PC-3 (cell line): ENCODE results near the gene CAMK2A. TPM values are rescaled to one million over a fixed set of nuclear protein-coding genes. Genes with fewer than 3 reads are reported as not detected.

ENCODE experiments used
- ATAC-seq: fragments of 200-7000 bp; cut with Tn5 transposase; 2 replicates; pipeline ENCODE4 v1.9.1; 2020; ENCODE audit warnings: mild to moderate bottlenecking, moderate library complexity
- BruUV-seq: library from RNA; stranded (reverse); fragments of 400-500 nt; replicated peaks from 2 replicates; lab custom pipeline; 2021; lab: Mats Ljungman, UMichigan
- CTCF ChIA-PET: fragments of 300-600 bp; sonication (Branson Sonifier 250); formaldehyde crosslinking; loops from one replicate; lab custom pipeline; 2022; ENCODE audit warnings: antibody characterized with exemption; lab: Charles Lee
- POLR2A ChIA-PET: fragments of 300-600 bp; sonication (Branson Sonifier 250); formaldehyde crosslinking; loops from one replicate; lab custom pipeline; 2022; ENCODE audit warnings: antibody characterized with exemption; ENCODE audit not compliant: unreplicated experiment; lab: Charles Lee
- DNase-seq: peaks from one replicate; pipeline ENCODE4 v3.0.0-alpha.2; 2015
- H2AFZ ChIP-seq: fragments of 300-600 bp; sonication (generic); 2 replicates; pipeline ENCODE4 v1.6.0; 2016; ENCODE audit warnings: antibody characterized with exemption, low read length
- H3F3A ChIP-seq: fragments of 300-600 bp; sonication (generic); one replicate; pipeline ENCODE4 v1.6.0; 2017; ENCODE audit warnings: antibody characterized with exemption, low read length, control low read depth, mild to moderate bottlenecking; ENCODE audit not compliant: unreplicated experiment
- H3K27ac ChIP-seq: fragments of 300-600 bp; sonication (generic); 2 replicates; pipeline ENCODE4 v1.5.1; 2016; ENCODE audit warnings: mild to moderate bottlenecking, low read length
- H3K27me3 ChIP-seq: fragments of 300-600 bp; sonication (generic); 2 replicates; pipeline ENCODE4 v1.6.1; 2016; ENCODE audit warnings: low read length, mixed read lengths
- H3K36me3 ChIP-seq: fragments of 300-600 bp; sonication (generic); 2 replicates; pipeline ENCODE4 v1.6.1; 2016; ENCODE audit warnings: low read depth, mixed run types, low read length, mixed read lengths
- H3K4me1 ChIP-seq: fragments of 300-600 bp; sonication (generic); 2 replicates; pipeline ENCODE4 v1.5.1; 2016; ENCODE audit warnings: low read length; ENCODE audit not compliant: insufficient read depth
- H3K4me2 ChIP-seq: fragments of 300-600 bp; sonication (generic); 2 replicates; pipeline ENCODE4 v1.6.0; 2016; ENCODE audit warnings: low read length
- H3K4me3 ChIP-seq: fragments of 300-600 bp; sonication (generic); 2 replicates; pipeline ENCODE4 v1.5.1; 2016; ENCODE audit warnings: mild to moderate bottlenecking, low read length, mixed read lengths
- H3K79me2 ChIP-seq: fragments of 300-600 bp; sonication (generic); 2 replicates; pipeline ENCODE4 v1.6.1; 2017; ENCODE audit warnings: low read length, mixed read lengths
- H3K9ac ChIP-seq: fragments of 300-600 bp; sonication (generic); 2 replicates; pipeline ENCODE4 v1.6.0; 2016; ENCODE audit warnings: mild to moderate bottlenecking, low read length
- H3K9me2 ChIP-seq: fragments of 300-600 bp; sonication (generic); replicated peaks from 2 replicates; pipeline ENCODE4 v1.6.1; 2016; ENCODE audit warnings: mixed run types, low read length, mixed read lengths
- H3K9me3 ChIP-seq: fragments of 300-600 bp; sonication (generic); 2 replicates; pipeline ENCODE4 v1.6.1; 2016; ENCODE audit warnings: low read length, mixed read lengths
- H4K20me1 ChIP-seq: fragments of 300-600 bp; sonication (generic); 2 replicates; pipeline ENCODE4 v1.6.1; 2016; ENCODE audit warnings: low read length, mixed read lengths
- CTCF ChIP-seq: fragments of 300-600 bp; sonication (generic); conservative IDR thresholded peaks from 2 replicates; pipeline ENCODE4 v1.5.1; 2017; ENCODE audit warnings: antibody characterized with exemption, low read depth, mild to moderate bottlenecking, low read length
- EZH2 ChIP-seq: fragments of 300-600 bp; sonication (generic); IDR thresholded peaks from one replicate; pipeline ENCODE4 v1.6.1; 2017; ENCODE audit warnings: antibody characterized with exemption, mild to moderate bottlenecking, low read length; ENCODE audit not compliant: unreplicated experiment
- EZH2phosphoT487 ChIP-seq: fragments of 300-600 bp; sonication (generic); IDR thresholded peaks from 2 replicates; pipeline ENCODE4 v1.6.1; 2018; ENCODE audit warnings: mild to moderate bottlenecking, antibody characterized with exemption, low read length, borderline replicate concordance
- intact Hi-C: fragments of 100-400 bp; cut with micrococcal nuclease; formaldehyde crosslinking; loops from 2 replicates; pipeline ENCODE4 v1.9.0; 2023
- total RNA-seq: library from RNA; depleted of rRNA; stranded (reverse); fragments of >200 nt; gene quantifications from 2 replicates; pipeline ENCODE4 v1.2.3, GENCODE V29; 2014

The CAMK2A gene
- total RNA-seq, 1 experiment from 2014 or later = 0.15 TPM

GRCh38 chr5:150217038-150217437 is 72.5 kb downstream of the CAMK2A start:
- Histone ChIP-seq H3K79me2 (no peaks in the 10 kb centered on the region), H3K9ac (no peak overlapping the region), H4K20me1 (no peaks in the 10 kb centered on the region), H2AFZ (no peak overlapping the region), H3K4me3 (no peak overlapping the region), H3K27ac (no peak overlapping the region), H3K4me2 (no peak overlapping the region), H3K36me3 (no peaks in the 10 kb centered on the region), H3K9me3 (no peaks in the 10 kb centered on the region), H3K4me1 (peaks cover 8% of the 10 kb centered on the region; the same call in 1 of the 2 replicates), H3F3A (no peaks in the 10 kb centered on the region), H3K27me3 (no peaks in the 10 kb centered on the region), H3K9me2 (no peaks in the 10 kb centered on the region)
- POLR2A ChIA-PET = no interaction called here
- TF ChIP-seq CTCF (no peak), EZH2phosphoT487 (no peak), EZH2 (no peak)
- CTCF ChIA-PET = no interaction called here
- intact Hi-C loops = loop anchor here (5.0 kb wide), 1 partner anchor 215 kb away; the partner anchor contains the start of genes HMGXB3 and TIGD6
- no TSS peak for BruUV-seq
- ATAC-seq (no peak), DNase-seq (no peak)

- TF ChIP-seq EZH2 = no peak
- no peak for TF ChIP-seq EZH2phosphoT487
- no peak for TF ChIP-seq CTCF
- no peaks in the 10 kb centered on the region for H3K36me3 ChIP-seq
- H3K4me2 ChIP-seq = no peak overlapping the region
- H3F3A ChIP-seq = no peaks in the 10 kb centered on the region
- no peak overlapping the region for H2AFZ ChIP-seq
- DNase-seq (peak; percentile 20), ATAC-seq (peak; percentile 30)
- no TSS peak for BruUV-seq
- no peaks in the 10 kb centered on the region for H3K9me3 ChIP-seq
- intact Hi-C loops = loop anchor here (5.0 kb wide), 1 partner anchor 214 kb away; the partner anchor contains the start of genes HMGXB3 and TIGD6
- no peaks in the 10 kb centered on the region for H4K20me1 ChIP-seq
- no peak overlapping the region for H3K27ac ChIP-seq
- ChIA-PET POLR2A (no interaction called here), CTCF (interaction anchor here (0.7 kb wide), 1 partner anchor 54 kb away, joined by 6 read pairs; no protein-coding TSS in a partner anchor)
- no peaks in the 10 kb centered on the region for H3K79me2 ChIP-seq
- no peaks in the 10 kb centered on the region for H3K27me3 ChIP-seq
- no peak overlapping the region for H3K9ac ChIP-seq
- no peak overlapping the region for H3K4me3 ChIP-seq
- H3K4me1 ChIP-seq = peaks cover 8% of the 10 kb centered on the region; the same call in 1 of the 2 replicates
- no peaks in the 10 kb centered on the region for H3K9me2 ChIP-seq
These were observed 73.3 kb downstream of the CAMK2A start for GRCh38 chr5:150215979-150216944.
